ENCODE measurements around the gene UMODL1. TPM values are rescaled to one million over a fixed set of nuclear protein-coding genes. Genes with fewer than 3 reads are reported as not detected.

The UMODL1 gene
- polyA plus RNA-seq, 3 donors, result not detected

GRCh38 chr21:42056996-42057689 lies 14.0 kb upstream of the UMODL1 start:
- H3K27ac ChIP-seq (ENCODE audit: low read depth, low read length), result no peak overlapping the region
- WGBS, 3 donors, result 25 to 69% (median 54%) methylated on average over 17 of the region's 17 CpGs

GRCh38 chr21:42057851-42058437 lies 13.2 kb upstream of the UMODL1 start:
- WGBS, 3 donors, result 74 to 86% (median 81%) methylated on average over 11 of the region's 11 CpGs
- H3K27ac ChIP-seq (ENCODE audit: low read depth, low read length), result no peak overlapping the region

GRCh38 chr21:42058631-42059111 lies 12.4 kb upstream of the UMODL1 start:
- no peak overlapping the region for H3K27ac ChIP-seq (ENCODE audit: low read depth, low read length)

GRCh38 chr21:42059141-42059540 lies 12.0 kb upstream of the UMODL1 start:
- 87 to 92% (median 90%) methylated on average over 8 to 9 of the region's 9 CpGs for WGBS, 3 donors
- no peak overlapping the region for H3K27ac ChIP-seq (ENCODE audit: low read depth, low read length)

More at GRCh38 chr21:42058631-42059111, 12.4 kb upstream of the UMODL1 start:
- WGBS, 3 donors, result 86 to 97% (median 90%) methylated on average over 11 of the region's 11 CpGs

GRCh38 chr21:42059721-42060120 lies 11.4 kb upstream of the UMODL1 start:
- WGBS, 3 donors, result 80 to 92% (median 83%) methylated on average over 10 of the region's 10 CpGs
- H3K27ac ChIP-seq (ENCODE audit: low read depth, low read length), result no peak overlapping the region

- WGBS, 3 donors, result 95 to 99% (median 95%) methylated on average over 15 of the region's 15 CpGs
- H3K27ac ChIP-seq (ENCODE audit: low read depth, low read length), result no peak overlapping the region
These were observed 11.0 kb upstream of the UMODL1 start for GRCh38 chr21:42060166-42060565.

GRCh38 chr21:42061195-42061985 lies 9.7 kb upstream of the UMODL1 start:
- WGBS, 3 donors, result 54 to 82% (median 66%) methylated on average over 20 of the region's 20 CpGs
- no peak overlapping the region for H3K27ac ChIP-seq (ENCODE audit: low read depth, low read length)

GRCh38 chr21:42061986-42062235 lies 9.2 kb upstream of the UMODL1 start:
- WGBS, 3 donors, result 54 to 80% (median 61%) methylated on average over 6 of the region's 6 CpGs
- H3K27ac ChIP-seq (ENCODE audit: low read depth, low read length), result no peak overlapping the region

GRCh38 chr21:42062236-42063022 lies 8.7 kb upstream of the UMODL1 start:
- H3K27ac ChIP-seq (ENCODE audit: low read depth, low read length), result no peak overlapping the region
- 28 to 72% (median 44%) methylated on average over 31 of the region's 31 CpGs for WGBS, 3 donors

- WGBS, 3 donors, result 24 to 30% (median 26%) methylated on average over 4 of the region's 4 CpGs
These were observed 7.9 kb upstream of the UMODL1 start for GRCh38 chr21:42063191-42063570.

GRCh38 chr21:42063571-42064521 lies 7.3 kb upstream of the UMODL1 start:
- H3K27ac ChIP-seq (ENCODE audit: low read depth, low read length), result no peak overlapping the region
- 44 to 54% (median 49%) methylated on average over 28 of the region's 28 CpGs for WGBS, 3 donors

More at GRCh38 chr21:42063191-42063570, 7.9 kb upstream of the UMODL1 start:
- H3K27ac ChIP-seq (ENCODE audit: low read depth, low read length), result no peak overlapping the region

- WGBS, 3 donors, result 68 to 81% (median 74%) methylated on average over 4 of the region's 4 CpGs
- H3K27ac ChIP-seq (ENCODE audit: low read depth, low read length), result no peak overlapping the region
These were observed 4.6 kb upstream of the UMODL1 start for GRCh38 chr21:42066521-42066920.

GRCh38 chr21:42067531-42068255 lies 3.4 kb upstream of the UMODL1 start:
- no peak overlapping the region for H3K27ac ChIP-seq (ENCODE audit: low read depth, low read length)
- 68 to 81% (median 81%) methylated on average over 30 of the region's 30 CpGs for WGBS, 3 donors

GRCh38 chr21:42068256-42068545 lies 2.9 kb upstream of the UMODL1 start:
- 78 to 93% (median 91%) methylated on average over 6 of the region's 6 CpGs for WGBS, 3 donors
- no peak overlapping the region for H3K27ac ChIP-seq (ENCODE audit: low read depth, low read length)

GRCh38 chr21:42068592-42068991 lies 2.5 kb upstream of the UMODL1 start:
- H3K27ac ChIP-seq (ENCODE audit: low read depth, low read length), result no peak overlapping the region
- WGBS, 3 donors, result 94 to 96% (median 95%) methylated on average over 5 of the region's 5 CpGs

- H3K27ac ChIP-seq (ENCODE audit: low read depth, low read length), result no peak overlapping the region
- 57 to 77% (median 68%) methylated on average over 3 of the region's 3 CpGs for WGBS, 3 donors
These were observed 1.8 kb upstream of the UMODL1 start for GRCh38 chr21:42069327-42069726.

GRCh38 chr21:42069843-42070242 lies 1.3 kb upstream of the UMODL1 start:
- 51 to 55% (median 53%) methylated on average over 10 of the region's 10 CpGs for WGBS, 3 donors
- H3K27ac ChIP-seq (ENCODE audit: low read depth, low read length), result no peak overlapping the region

Data from adipose tissue (tissue), 3 donors.